Liver (tissue), 9 donors: ENCODE results near the gene TNK2. TPM values are rescaled to one million over a fixed set of nuclear protein-coding genes. Genes with fewer than 3 reads are reported as not detected.

ENCODE experiments used
- DNase-seq: peaks from one replicate; pipeline ENCODE4 v3.0.0-alpha.2; 2017; ENCODE audit warnings: low spot score
- H3K27ac ChIP-seq, 2 donors: one replicate each; pipeline ENCODE4 v1.7.0; 2013; ENCODE audit warnings: inconsistent platforms in 2 of 2, low read length in 2 of 2, control low read depth in 1 of 2, low read depth in 1 of 2, mild to moderate bottlenecking in 1 of 2
- H3K27me3 ChIP-seq, 4 donors: one replicate each; pipeline versions ENCODE4 v1.6.1 to v1.7.0; 2013; ENCODE audit warnings: low read length in 3 of 4, inconsistent platforms in 1 of 4, mild to moderate bottlenecking in 1 of 4, moderate library complexity in 1 of 4; ENCODE audit not compliant: control insufficient read depth in 4 of 4, insufficient read depth in 4 of 4
- H3K36me3 ChIP-seq, 4 donors: one replicate each; pipeline versions ENCODE4 v1.6.1 to v1.7.0; 2013; ENCODE audit warnings: low read length in 3 of 4, mild to moderate bottlenecking in 3 of 4, low read depth in 1 of 4, moderate library complexity in 1 of 4; ENCODE audit not compliant: control insufficient read depth in 4 of 4, insufficient read depth in 3 of 4
- H3K4me1 ChIP-seq, 4 donors: one replicate each; pipeline versions ENCODE4 v1.6.1 to v1.7.0; 2013; ENCODE audit warnings: low read length in 3 of 4, mild to moderate bottlenecking in 3 of 4, moderate library complexity in 1 of 4; ENCODE audit not compliant: control insufficient read depth in 4 of 4, insufficient read depth in 4 of 4
- H3K4me3 ChIP-seq, 3 donors: one replicate each; pipeline versions ENCODE4 v1.6.1 to v1.7.0; 2013; ENCODE audit warnings: low read length in 3 of 3, control low read depth in 1 of 3, low read depth in 1 of 3, mild to moderate bottlenecking in 1 of 3
- H3K9ac ChIP-seq, 2 donors: one replicate each; pipeline ENCODE4 v1.7.0; 2013; ENCODE audit warnings: low read length in 2 of 2, mild to moderate bottlenecking in 2 of 2, moderate library complexity in 2 of 2, control low read depth in 1 of 2, low read depth in 1 of 2
- H3K9me3 ChIP-seq, 4 donors: one replicate each; pipeline versions ENCODE4 v1.6.1 to v1.7.0; 2013; ENCODE audit warnings: low read length in 3 of 4; ENCODE audit not compliant: control insufficient read depth in 4 of 4
- FOXA1 ChIP-seq: IDR thresholded peaks from 2 replicates; pipeline ENCODE4 v1.6.1; 2016; ENCODE audit warnings: antibody characterized with exemption
- FOXA2 ChIP-seq: IDR thresholded peaks from 2 replicates; pipeline ENCODE4 v1.6.1; 2016; ENCODE audit warnings: antibody characterized with exemption
- HNF4G ChIP-seq: IDR thresholded peaks from 2 replicates; pipeline ENCODE4 v1.6.1; 2016; ENCODE audit warnings: antibody characterized with exemption
- JUND ChIP-seq, 2 donors: IDR thresholded peaks; 2 replicates each; pipeline ENCODE4 v1.6.1; 2016; ENCODE audit warnings: antibody characterized with exemption in 2 of 2
- MAX ChIP-seq: IDR thresholded peaks from 2 replicates; pipeline ENCODE4 v1.6.1; 2016; ENCODE audit warnings: antibody characterized with exemption
- NR2F2 ChIP-seq: IDR thresholded peaks from 2 replicates; pipeline ENCODE4 v1.6.1; 2016; ENCODE audit warnings: antibody characterized with exemption
- RAD21 ChIP-seq, 2 donors: IDR thresholded peaks; 2 replicates each; pipeline ENCODE4 v1.6.1; 2016; ENCODE audit warnings: antibody characterized with exemption in 2 of 2, mild to moderate bottlenecking in 2 of 2
- REST ChIP-seq: IDR thresholded peaks from 2 replicates; pipeline ENCODE4 v1.6.1; 2016; ENCODE audit warnings: antibody characterized with exemption, mild to moderate bottlenecking
- RXRA ChIP-seq, 2 donors: IDR thresholded peaks; 2 replicates each; pipeline ENCODE4 v1.6.1; 2017 to 2018; ENCODE audit warnings: antibody characterized with exemption in 2 of 2, mild to moderate bottlenecking in 1 of 2
- SP1 ChIP-seq: IDR thresholded peaks from 2 replicates; pipeline ENCODE4 v1.6.1; 2018; ENCODE audit warnings: antibody characterized with exemption, mild to moderate bottlenecking
- TAF1 ChIP-seq: conservative IDR thresholded peaks from 2 replicates; pipeline ENCODE4 v1.6.1; 2016; ENCODE audit warnings: antibody characterized with exemption, mild to moderate bottlenecking
- YY1 ChIP-seq: IDR thresholded peaks from 2 replicates; pipeline ENCODE4 v1.6.1; 2016; ENCODE audit warnings: antibody characterized with exemption, mild to moderate bottlenecking
- WGBS: extraction: QIAGEN DNeasy Blood & Tissue Kit; methylation state at CpG from one replicate; pipeline ENCODE4 v1.1.7; 2013; 5-methylcytosine and 5-hydroxymethylcytosine counted together
- polyA plus RNA-seq, 2 donors: library from polyadenylated mRNA; stranded (reverse) in 1 of 2; unstranded in 1 of 2; fragments of 200-250 nt in 1 of 2; fragments of >200 nt in 1 of 2; fragmentation: Nextera tagmentation in 1 of 2; extraction: Ambion mirVana in 1 of 2; gene quantifications; one replicate each; pipeline versions ENCODE4 v1.2.1 to v1.2.3, GENCODE V29; 2013 to 2015
- total RNA-seq, 2 donors: library from RNA; depleted of rRNA; stranded (reverse); fragments of >200 nt; gene quantifications; one replicate each; pipeline ENCODE4 v1.2.3, GENCODE V29; 2014
- TF ChIP-seq, protein P1 (sequence below): fragments of 150-350 bp; IDR thresholded peaks from 2 replicates; pipeline ENCODE4 v1.5.1; 2017; ENCODE audit warnings: improper control_type of control experiment, low read depth, low read length; ENCODE audit not compliant: missing input control
- TF ChIP-seq, protein P2 (sequence below): IDR thresholded peaks from 2 replicates; pipeline ENCODE4 v1.6.1; 2016; ENCODE audit warnings: antibody characterized with exemption
- donor health status: healthy.
- donor health status: healthy.
- donor health status: healthy.
- donor health status: healthy.
- donor health status: healthy.

Gene TNK2
- total and polyA plus RNA-seq, 4 donors, result 4.0 to 12.2 (median 8.8) TPM

DNA sequence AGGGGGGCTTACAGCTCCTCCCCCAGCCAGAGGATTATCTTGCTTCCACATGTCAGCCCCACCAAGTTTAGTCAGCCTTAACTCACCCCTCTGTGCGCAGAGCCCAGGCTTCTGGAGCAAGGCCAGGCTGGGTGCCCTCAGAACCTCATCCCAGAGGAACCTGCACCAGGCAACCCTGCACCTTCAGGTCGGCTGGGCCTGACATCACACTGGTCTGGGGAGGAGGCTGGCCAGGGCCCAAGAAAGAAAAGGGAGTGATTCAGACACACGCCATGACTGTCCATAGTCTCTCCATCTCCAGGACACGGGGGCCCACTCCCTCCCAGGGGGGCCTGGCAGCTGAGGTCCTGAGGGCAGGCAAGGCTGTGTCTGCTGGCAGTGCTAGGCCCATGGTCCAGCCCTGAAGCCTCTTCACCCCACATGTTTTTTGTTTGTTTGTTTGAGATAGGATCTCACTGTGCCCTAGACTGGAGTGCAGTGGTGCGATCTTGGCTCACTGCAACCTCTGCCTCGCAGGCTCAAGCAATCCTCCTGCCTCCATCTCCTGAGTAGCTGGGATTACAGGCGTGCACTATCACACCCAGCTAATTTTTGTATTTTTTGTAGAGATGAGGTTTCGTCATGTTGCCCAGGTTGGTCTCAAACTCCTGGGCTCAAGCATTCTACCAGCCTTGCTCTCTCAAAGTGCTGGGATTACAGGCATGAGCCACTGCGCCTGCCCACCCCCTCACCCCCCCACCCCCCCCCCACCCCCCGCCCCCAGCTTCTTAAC lies 11.1 kb downstream of the TNK2 start:
- H3K27ac ChIP-seq, result peak overlapping the region; percentile 60 to 78
- TF ChIP-seq HNF4G (no peak), FOXA2 (no peak), NR2F2 (no peak), TAF1 (no peak), MAX (no peak), FOXA1 (no peak), RXRA (IDR thresholded peaks at IDR 0.05) (no peak), REST (no peak), RAD21 (IDR thresholded peaks at IDR 0.05) (no peak), JUND (IDR thresholded peaks at IDR 0.05) (no peak), YY1 (no peak), SP1 (no peak)
- TF ChIP-seq, protein P1, sequence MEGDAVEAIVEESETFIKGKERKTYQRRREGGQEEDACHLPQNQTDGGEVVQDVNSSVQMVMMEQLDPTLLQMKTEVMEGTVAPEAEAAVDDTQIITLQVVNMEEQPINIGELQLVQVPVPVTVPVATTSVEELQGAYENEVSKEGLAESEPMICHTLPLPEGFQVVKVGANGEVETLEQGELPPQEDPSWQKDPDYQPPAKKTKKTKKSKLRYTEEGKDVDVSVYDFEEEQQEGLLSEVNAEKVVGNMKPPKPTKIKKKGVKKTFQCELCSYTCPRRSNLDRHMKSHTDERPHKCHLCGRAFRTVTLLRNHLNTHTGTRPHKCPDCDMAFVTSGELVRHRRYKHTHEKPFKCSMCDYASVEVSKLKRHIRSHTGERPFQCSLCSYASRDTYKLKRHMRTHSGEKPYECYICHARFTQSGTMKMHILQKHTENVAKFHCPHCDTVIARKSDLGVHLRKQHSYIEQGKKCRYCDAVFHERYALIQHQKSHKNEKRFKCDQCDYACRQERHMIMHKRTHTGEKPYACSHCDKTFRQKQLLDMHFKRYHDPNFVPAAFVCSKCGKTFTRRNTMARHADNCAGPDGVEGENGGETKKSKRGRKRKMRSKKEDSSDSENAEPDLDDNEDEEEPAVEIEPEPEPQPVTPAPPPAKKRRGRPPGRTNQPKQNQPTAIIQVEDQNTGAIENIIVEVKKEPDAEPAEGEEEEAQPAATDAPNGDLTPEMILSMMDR, result no peak
- TF ChIP-seq, protein P2, sequence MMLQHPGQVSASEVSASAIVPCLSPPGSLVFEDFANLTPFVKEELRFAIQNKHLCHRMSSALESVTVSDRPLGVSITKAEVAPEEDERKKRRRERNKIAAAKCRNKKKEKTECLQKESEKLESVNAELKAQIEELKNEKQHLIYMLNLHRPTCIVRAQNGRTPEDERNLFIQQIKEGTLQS, result no peak
- no peak for DNase-seq
- H3K9ac ChIP-seq, result no peak overlapping the region
- H3K36me3 ChIP-seq, result no peaks in the 10 kb centered on the region
- no peak overlapping the region for H3K4me3 ChIP-seq
- H3K4me1 ChIP-seq, result peaks cover 17 to 39% (median 24%) of the 10 kb centered on the region in 4 donors
- 73% methylated on average over 10 of the region's 10 CpGs for WGBS
- H3K9me3 ChIP-seq, result no peaks in the 10 kb centered on the region
- no peaks in the 10 kb centered on the region for H3K27me3 ChIP-seq

DNA sequence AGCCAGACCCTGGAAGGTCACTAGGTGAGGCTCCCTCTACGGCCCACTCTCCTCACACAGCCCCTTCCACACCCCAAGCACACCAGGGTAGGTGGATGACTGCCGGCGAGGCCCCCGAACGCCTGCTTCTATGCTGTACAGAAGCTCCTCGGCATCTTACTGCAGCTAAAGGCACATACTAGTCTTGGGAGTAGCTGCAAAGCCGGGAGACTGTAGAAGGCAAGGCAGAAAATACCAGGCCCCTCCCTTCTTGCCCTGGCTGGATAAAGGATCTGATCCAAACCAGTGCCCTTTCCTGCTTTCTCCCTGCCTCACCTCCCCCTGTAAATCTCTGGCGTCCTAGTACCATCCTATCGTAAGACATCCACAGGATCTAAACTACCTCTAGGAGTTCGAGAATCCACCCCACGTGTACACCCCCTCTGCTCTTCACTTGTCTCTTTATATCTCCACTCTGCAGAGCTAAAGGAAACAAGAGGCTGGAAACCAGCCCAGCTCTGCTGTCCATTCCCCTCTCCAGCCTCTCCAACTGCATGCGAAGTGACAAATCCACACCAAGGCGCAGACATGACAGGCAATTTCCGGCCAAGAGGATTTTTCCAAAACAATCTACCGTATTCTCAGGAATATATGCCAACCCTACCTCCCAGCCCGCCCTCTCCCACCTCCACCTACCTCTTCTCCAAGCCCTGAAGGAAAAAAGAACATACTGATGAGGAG lies 11.8 kb downstream of the TNK2 start:
- TF ChIP-seq NR2F2, result peak; percentile 8
- TF ChIP-seq TAF1, result no peak
- TF ChIP-seq SP1, result peak; percentile 11
- peak; percentile 36 for TF ChIP-seq REST
- peak overlapping the region in 1 of 3 donors; percentile 62 for H3K4me3 ChIP-seq
- no peaks in the 10 kb centered on the region for H3K36me3 ChIP-seq
- peak overlapping the region; percentile 60 to 78 for H3K27ac ChIP-seq
- no peak overlapping the region for H3K9ac ChIP-seq
- peaks cover 18 to 47% (median 30%) of the 10 kb centered on the region in 4 donors for H3K4me1 ChIP-seq
- 65% methylated on average over 16 of the region's 16 CpGs for WGBS
- no peak for DNase-seq
- no peaks in the 10 kb centered on the region for H3K27me3 ChIP-seq
- H3K9me3 ChIP-seq, result no peaks in the 10 kb centered on the region
